ENCODE results near the gene PPFIA3.

Gene PPFIA3

DNA sequence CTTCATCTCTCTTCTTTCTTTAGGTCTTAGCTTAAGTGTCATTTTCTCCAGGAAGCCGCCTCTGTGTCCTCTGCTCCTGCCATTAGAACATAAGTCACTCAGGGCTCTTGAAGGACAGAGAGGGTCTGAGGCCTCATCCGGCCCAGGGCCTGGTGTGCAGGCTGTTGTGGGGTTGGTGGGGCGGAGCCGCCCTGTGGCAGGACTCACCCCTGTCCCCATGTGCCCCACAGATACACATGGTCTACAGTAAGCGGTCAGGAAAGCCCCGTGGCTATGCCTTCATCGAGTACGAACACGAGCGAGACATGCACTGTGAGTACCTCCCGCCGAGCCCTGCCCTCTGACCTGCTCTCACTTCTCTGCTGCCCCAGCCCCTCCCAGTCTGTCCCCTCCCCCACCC, 18.2 kb upstream of the PPFIA3 start:
- intact Hi-C loops (cut with DNase I), result no loop called here
- no peak for DNase-seq

DNA sequence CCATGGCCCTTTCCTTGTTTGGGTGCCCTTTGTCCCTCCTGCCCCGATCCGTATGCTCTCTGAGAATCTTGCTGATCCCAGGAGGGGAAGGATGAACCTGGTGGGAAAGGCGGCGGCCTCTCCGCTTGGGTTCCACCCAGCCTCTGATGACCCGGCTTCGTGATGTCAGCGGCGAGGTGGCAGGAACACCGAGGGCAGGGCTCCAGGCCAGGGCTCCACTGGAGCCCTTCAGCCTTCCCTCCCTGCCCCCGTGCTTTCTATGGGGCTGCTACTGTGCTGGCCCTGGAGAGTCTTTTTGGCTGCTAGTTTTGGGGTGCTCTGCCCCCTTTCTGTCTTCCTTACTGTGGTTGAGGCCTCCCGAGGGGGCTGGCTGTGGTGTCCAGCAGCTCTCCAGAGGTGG, 17.0 kb upstream of the PPFIA3 start:
- intact Hi-C loops (cut with DNase I), result no loop called here
- DNase-seq, result no peak

DNA sequence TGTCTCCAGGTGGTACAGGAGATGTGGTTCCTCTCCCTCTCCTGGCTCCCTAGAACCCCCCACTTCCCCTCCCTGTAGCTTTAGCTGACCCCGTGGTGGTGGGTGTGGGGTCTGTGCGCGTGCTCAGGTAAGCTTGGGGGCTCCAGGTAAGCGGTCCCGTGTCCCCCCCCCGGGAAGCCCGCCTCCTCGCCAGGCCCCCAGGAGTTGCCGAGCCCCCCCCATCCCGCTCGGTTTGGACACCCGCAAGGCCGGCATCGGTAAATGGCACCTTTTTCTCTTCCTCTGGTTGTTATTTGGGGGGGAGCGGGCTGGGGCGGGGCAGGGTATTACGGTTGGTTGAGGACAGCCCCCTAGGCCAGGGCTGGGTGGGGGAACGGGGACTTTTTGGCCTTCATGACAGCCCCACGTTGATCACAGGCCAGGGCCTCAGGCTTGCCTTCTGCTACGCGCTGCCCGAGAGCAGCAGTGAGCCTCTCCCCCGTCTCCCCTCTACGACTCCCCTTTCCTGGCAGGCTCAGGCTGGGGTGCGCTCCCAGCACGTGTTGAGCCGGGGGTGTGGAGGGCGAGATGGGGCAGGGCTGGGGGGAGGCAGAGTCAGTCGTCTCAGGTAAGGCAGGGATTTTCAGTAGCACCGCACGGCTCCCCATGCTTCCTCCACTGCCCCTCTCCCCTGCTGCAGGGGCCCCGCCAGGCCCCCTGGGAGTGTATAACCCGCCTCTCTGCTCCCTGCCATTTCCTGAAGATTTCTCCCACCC, 15.8 kb upstream of the PPFIA3 start:
- no peak for DNase-seq
- intact Hi-C loops (cut with DNase I), result no loop called here

DNA sequence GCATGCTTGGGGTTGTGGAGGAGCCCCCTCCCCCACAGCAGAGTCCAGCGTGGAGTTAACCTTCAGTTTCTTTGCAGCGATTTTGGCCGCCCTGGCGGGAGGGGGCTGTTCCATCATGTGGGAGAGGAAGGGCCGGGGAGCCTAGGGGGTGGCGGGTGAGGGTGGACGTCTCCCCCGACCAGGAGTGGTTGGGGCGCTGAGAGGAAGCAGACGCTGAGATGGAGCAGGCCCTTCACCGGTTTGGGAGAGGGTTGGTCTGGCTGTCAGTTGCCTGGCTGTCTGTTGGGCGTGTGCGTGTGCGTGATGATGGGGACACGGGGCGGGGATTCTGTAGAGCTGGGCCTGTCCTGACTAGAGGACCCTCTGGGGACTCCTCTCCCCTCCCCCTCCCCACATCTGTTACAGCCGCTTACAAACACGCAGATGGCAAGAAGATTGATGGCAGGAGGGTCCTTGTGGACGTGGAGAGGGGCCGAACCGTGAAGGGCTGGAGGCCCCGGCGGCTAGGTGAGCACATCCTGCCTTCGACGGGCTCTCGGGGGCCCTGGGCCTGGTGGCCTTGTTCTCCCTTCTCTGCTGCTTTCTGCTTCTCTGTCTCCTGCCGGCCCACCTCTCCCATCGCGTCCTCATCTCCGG, 15.0 kb upstream of the PPFIA3 start:
- intact Hi-C loops (cut with DNase I), result no loop called here
- DNase-seq, result no peak

DNA sequence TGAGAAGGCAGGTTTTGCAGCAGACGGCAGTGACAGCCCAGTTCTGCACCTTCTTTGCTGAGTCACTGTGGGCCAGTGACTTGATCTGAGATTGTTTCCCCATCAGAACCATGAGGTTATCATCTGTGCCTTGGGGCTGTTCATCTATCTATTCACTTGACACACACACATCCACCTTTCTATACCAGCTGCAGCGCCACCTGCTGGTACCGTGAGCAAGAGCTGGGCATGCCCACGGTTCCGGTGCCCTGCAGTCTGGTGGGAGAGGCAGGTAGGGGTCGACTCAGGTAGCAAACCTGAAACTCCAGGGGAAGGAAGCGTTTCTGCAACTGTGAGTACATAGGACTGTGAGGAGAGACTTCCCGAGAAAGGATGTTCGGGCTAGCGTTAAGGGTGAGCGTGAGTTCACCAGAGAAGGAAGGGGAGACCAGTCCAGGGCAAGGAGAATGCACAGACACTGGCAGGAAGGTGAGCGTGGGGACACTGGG, 12.7 kb upstream of the PPFIA3 start:
- DNase-seq, result peak in 8 of 10 donors; percentile 44 to 95 (median 72)
- intact Hi-C loops (cut with DNase I), result no loop called here

DNA sequence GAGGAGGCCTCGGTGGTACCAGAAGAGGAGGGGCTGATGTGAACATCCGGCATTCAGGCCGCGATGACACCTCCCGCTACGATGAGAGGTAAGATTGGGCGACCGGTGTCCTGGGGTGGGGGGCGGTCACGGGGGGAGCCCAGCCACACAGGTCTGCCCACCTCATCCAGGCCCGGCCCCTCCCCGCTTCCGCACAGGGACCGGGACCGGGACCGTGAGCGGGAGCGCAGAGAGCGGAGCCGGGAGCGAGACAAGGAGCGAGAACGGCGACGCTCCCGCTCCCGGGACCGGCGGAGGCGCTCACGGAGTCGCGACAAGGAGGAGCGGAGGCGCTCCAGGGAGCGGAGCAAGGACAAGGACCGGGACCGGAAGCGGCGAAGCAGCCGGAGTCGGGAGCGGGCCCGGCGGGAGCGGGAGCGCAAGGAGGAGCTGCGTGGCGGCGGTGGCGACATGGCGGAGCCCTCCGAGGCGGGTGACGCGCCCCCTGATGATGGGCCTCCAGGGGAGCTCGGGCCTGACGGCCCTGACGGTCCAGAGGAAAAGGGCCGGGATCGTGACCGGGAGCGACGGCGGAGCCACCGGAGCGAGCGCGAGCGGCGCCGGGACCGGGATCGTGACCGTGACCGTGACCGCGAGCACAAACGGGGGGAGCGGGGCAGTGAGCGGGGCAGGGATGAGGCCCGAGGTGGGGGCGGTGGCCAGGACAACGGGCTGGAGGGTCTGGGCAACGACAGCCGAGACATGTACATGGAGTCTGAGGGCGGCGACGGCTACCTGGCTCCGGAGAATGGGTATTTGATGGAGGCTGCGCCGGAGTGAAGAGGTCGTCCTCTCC, 11.5 kb upstream of the PPFIA3 start:
- intact Hi-C loops (cut with DNase I), result no loop called here
- peak in 1 of 10 donors; percentile 81 for DNase-seq

DNA sequence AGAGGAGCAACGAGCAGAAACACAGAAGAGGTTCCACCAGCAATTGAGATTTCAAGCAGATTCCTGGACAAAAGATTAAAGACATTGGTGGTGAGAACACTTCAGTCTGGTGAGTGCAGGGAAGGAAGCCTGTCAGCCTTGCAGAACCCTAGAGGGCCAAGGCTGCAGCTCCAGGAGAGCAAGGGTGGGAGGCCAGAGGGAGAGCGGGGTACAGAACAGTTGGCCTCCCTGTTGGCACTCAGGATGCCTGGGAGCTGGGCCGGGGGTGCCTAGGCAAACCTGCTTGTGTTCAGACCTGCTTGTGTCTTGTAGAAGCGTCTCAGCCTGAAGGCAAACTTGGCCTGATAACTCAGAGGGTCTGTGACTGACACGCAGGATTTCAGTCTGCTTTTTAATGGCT, 10.3 kb upstream of the PPFIA3 start:
- intact Hi-C loops (cut with DNase I), result no loop called here
- no peak for DNase-seq

DNA sequence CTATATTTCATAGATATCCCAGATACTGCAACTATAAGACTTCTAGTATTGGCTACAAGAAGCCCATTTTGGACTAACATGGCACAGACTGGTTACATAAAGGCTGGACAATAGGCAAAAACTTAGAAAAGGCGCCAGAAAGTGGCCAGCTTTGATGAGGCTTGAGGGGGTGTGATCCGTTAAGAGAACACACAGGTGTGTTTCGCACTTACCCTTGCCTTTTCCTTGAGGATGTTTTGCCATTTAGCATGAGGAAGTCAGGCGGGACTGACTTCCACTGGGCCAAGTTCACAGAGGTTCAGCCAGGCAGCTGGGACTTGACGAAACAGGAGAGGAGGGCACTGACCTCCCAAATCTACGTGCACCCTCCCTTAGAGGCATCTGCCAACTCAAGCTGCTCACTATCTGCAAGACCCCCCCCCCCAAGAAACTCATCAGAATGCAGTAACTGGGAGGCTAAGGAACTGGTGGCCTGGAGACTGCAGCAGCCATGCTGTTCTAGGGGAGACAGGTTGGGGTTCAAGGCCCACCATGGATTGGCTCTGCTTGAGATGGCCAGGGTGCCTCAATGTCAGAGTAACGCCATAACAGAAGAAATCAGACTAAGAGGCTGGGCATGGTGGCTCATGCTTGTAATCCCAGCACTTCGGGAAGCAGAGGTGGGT, 9.6 kb upstream of the PPFIA3 start:
- intact Hi-C loops (cut with DNase I), result no loop called here
- no peak for DNase-seq

DNA sequence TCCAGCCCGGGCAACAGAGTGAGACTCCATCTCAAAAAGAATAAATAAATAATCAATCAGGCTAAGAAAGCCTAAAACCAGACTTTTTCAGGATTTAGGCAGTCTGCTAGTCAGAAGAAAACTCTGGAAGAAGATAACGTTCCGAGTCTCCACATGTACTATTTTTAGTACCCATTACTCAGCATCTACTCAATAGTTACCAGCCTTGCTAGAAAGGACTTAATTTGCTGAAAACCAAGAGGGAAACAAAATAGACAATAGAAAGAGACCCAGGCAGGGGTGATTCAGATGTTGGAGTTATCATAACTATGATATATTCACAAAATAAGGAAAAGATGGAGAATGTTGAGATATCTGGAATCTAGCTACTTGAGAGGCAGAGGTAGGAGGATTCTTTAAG, 8.8 kb upstream of the PPFIA3 start:
- intact Hi-C loops (cut with DNase I), result no loop called here
- no peak for DNase-seq

DNA sequence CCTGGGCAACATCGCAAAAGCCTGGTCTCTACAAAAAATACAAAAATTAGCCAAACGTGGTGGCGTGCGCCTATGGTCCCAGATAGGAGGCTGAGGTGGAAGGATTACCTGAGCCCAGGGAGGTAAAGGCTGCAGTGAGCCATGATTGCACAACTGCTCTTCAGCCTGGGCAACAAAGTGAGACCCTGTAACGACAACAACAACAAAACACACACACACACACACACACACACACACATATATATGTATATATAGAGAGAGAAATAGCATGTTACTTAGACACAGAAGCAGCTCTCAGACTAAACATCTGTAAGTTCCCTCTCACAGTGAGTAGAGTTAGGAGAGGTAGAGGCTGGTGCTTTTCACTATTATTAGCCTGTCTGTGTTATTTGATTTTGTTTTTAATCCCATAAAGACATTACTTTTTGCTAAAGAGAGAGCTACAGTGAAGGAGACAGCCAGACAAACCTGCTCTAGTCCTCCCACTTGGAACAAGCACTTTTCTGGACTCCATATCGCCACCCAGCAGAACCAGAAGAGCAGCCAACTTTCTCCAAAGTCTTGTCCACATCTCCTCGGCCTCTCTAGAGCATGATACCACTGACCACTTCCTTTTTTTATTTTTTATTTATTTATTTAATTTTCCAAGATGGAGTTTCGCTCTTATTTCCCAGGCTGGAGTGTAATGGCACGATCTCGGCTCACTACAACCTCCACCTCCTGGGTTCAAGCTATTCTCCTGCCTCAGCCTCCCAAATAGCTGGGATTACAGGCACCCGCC, 7.9 kb upstream of the PPFIA3 start:
- intact Hi-C loops (cut with DNase I), result no loop called here
- no peak for DNase-seq

DNA sequence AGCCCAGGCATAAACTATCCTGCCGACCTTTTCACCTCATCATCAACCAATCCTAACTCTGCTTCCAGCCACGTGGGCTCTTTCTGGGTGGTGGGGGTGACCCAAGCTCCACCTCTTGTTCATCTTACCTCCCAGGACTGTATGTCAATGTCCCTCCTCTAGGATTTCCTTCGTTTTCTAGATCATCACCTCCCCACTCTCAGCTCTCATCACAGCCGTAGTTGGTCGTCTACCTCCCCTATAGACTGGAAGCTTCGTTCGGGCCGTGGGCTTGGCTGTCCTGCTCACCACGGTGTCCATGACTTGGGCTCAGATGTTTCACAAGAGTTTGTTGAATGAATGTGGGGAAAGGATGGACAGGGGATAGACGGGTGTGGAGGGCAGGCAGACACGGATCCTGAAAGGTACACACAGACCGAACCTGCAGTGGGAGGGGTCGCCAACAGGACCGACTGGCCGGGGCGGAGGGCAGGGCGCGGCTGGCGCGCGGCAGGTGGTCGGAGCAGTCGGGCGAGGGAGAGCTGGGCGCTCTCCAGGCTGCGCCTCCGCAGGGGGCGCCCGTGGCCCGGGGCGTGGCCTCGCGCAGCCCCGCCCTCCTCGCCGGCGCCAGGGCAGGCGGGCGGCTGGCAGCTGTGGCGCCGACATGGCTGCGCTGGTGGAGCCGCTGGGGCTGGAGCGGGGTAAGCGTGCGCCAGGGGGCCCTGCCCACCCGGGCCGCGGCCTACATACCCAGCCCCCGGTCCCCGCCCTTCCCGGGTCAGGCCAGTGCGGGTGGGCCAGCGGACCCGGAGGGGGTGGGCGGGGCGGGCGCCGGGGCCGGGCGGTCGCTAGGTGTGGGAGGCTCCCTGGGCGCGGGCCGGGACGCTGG, 5.3 kb upstream of the PPFIA3 start, which contains the start of gene LIN7B:
TSS of gene LIN7B (plus strand) at position 609 of the 868 bp plus-strand sequence. CDS start at position 644, 35 bp downstream.
- intact Hi-C loops (cut with DNase I), result no loop called here
- DNase-seq, result peak in 9 of 10 donors; percentile 40 to 95 (median 64)

DNA sequence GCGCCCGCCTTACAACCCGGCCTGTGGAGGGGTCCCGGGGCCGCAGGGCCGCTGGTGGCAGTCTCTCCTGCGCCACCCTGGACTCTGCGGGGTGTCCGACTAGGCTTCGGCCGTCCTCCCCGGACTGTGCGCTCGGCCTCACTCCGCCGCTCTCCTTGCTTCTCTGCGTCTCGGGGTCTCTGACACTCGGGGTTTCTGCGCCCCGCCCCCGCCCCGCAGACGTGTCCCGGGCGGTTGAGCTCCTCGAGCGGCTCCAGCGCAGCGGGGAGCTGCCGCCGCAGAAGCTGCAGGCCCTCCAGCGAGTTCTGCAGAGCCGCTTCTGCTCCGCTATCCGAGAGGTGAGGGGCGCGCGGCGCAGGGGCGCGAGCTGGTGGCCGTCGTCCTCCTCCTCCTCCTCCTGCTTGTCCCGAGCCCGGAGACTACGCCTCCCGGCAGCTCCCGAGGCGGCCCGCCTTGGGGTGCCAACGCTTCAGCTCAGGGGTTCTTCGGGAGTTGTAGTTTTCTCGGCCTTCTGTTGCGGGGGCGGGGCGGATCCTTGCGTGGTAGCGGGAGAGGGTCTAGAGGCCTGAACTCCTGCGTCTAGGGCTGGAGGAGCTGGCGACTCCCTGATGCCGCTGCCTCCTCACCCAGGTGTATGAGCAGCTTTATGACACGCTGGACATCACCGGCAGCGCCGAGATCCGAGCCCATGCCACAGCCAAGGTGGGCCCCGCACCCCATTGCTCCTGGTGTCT, 4.5 kb upstream of the PPFIA3 start:
- intact Hi-C loops (cut with DNase I), result no loop called here
- peak; percentile 67 to 98 (median 87) for DNase-seq

DNA sequence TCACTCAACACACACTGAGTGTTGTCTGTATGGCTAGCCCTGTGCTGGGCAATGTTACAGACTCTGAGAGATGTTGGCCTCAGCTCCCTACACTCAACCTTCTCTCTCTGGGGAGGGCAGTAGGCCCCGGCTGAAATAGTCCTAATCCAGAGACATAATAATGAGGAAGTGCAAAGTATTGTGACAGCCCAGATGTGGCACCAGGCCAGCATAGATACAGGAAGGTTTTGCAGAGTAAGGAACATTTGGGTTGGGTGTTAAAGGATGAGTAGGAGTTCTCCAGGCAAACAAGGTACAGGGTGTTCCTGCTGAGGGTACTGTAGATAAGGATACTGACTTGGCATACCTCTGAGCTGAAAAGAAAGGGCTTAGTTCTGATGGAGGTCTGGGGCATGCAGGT, 2.8 kb upstream of the PPFIA3 start:
- no peak for DNase-seq
- intact Hi-C loops (cut with DNase I), result no loop called here

DNA sequence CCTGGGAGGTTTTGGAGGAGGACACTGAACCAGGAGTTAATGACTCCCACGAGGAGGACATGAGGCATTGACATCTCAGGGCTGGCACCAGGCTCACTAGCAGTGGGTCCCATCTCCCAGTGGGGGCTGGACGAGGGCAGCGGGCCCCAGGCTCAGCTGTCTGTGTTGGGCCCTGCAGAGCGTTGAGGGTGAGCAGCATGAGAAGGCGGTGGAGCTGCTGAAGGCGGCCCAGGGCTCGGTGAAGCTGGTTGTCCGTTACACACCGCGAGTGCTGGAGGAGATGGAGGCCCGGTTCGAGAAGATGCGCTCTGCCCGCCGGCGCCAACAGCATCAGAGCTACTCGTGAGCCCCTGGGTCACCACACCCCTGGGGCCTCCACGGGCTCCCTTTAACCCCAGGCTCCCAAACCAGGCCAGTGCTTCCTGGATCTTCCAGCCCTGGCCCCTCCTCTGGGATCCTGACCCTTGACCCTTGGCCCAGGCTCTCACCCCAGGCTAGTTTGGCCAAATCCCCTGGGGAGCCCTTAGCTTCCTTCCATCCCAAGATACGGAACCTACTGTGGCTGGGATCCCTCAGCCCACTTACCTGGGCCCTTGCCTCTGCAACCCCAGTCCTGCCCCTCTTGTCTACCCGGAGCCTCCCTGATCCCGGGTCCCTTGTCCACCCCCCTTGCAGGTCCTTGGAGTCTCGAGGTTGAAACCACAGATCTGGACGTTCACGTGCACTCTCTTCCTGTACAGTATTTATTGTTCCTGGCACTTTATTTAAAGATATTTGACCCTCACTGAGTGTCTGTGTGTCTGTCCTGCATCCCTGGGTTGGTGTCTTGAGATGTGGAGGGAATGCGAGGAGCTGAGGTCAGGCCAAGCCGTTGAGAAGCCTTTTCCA, 1.4 kb upstream of the PPFIA3 start:
- DNase-seq, result peak in 1 of 10 donors; percentile 83
- intact Hi-C loops (cut with DNase I), result no loop called here

DNA sequence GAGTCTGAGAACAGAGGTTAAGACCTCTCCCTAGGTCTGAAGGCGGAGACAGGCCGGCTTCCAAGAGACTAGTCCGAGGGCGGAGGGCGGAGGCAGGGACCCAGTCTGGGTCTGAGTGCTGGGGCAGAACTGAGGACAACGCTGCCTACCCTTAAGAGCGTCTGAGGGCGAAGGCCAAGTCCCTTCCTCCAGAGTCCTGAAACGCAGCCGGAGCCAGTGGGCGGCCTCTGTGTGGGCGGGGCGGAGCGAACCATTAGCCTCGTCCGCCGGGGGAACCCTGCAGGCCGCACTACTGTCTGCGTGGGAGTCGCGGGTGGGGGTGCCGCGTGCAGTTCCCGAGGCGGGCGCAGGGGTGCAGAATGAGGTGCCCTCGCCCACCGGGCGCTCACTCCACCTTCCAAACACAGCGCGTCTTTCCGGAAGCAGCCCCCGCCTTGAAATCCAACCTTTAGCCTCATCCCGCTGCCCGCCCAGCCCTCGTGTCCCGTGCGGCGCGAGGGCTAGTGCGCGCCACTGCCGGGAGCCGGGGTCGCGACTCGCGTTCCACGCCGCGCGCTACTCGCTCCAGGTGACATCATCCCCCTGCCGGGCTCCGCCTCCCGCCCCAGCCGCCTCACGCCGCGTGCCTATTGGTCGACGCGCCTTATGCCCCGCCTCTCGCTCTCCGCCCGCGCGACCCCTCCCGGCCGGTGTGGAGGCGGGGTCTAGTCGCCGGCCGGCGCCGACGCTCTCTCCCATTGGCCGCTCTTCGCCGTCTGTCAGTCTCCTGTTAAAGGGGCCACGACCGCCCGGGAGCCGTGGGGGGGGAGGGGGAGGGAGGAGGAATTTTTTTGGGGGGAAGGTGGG, 556 bp upstream of the PPFIA3 start, which contains the start of gene C19orf73:
TSS of gene C19orf73 (minus strand) at position 579 of the 846 bp plus-strand sequence. CDS start at position 458, 121 bp downstream.
- peak; percentile 92 to 100 (median 97) for DNase-seq
- intact Hi-C loops (cut with DNase I), result no loop called here

DNA sequence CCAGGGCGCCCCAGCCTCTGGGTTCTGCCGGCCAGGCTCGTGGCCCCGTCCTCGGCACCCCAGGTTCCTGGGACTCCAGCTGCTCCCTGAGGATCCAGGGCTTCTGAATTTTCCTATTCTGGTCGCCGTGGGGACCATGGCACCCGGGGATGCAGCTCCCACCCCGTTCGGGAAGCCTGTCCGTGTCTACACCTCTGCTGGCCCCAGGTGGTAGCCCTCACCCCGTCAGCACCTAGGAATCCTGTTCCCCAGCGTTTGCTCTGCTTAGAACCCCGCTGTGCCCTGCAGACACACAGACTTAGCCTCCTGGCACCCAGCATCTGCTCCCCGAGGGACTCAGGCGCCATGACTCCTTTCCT, 960 bp downstream of the PPFIA3 start:
- intact Hi-C loops (cut with DNase I), result no loop called here
- DNase-seq, result no peak

Measured in posterior cingulate gyrus (tissue), 11 donors.